Psoas muscle (tissue), 8 donors: ENCODE measurements around the gene TMEM135. TPM values are rescaled to one million over a fixed set of nuclear protein-coding genes. Genes with fewer than 3 reads are reported as not detected.
"Not testable (repeated sequence)": the region's sequence is repeated elsewhere in the genome, so short reads cannot be mapped to it uniquely, and the experiment has no call there.

Experiments
- ATAC-seq, 4 donors: fragments of 200-7000 bp; cut with Tn5 transposase; one replicate each; pipeline ENCODE4 v1.9.1; 2020; ENCODE audit warnings: moderate library complexity in 3 of 4, mild to moderate bottlenecking in 2 of 4
- DNase-seq, 2 donors: peaks; one replicate each; pipeline ENCODE4 v3.0.0-alpha.2; 2020
- H3K27ac ChIP-seq: fragments of 200-600 bp; one replicate; pipeline ENCODE4 v1.8.0; 2022
- H3K27me3 ChIP-seq, 3 donors: fragments of 200-600 bp in 1 of 3; one replicate each; pipeline versions ENCODE4 v1.6.1 to v1.8.0; 2013 to 2022; ENCODE audit warnings: low read length in 2 of 3, mild to moderate bottlenecking in 2 of 3, moderate library complexity in 1 of 3; ENCODE audit not compliant: insufficient read depth in 3 of 3
- H3K36me3 ChIP-seq, 2 donors: fragments of 200-600 bp in 1 of 2; one replicate each; pipeline versions ENCODE4 v1.6.1 to v1.8.0; 2013 to 2022; ENCODE audit warnings: low read depth in 1 of 2, mild to moderate bottlenecking in 1 of 2, moderate library complexity in 1 of 2; ENCODE audit not compliant: insufficient read depth in 1 of 2
- H3K4me1 ChIP-seq: fragments of 200-600 bp; one replicate; pipeline ENCODE4 v1.8.0; 2022
- H3K4me3 ChIP-seq: fragments of 200-600 bp; one replicate; pipeline ENCODE4 v1.8.0; 2022; ENCODE audit warnings: mild to moderate bottlenecking
- H3K9me3 ChIP-seq: fragments of 200-600 bp; one replicate; pipeline ENCODE4 v1.8.0; 2022
- WGBS, 3 donors: extraction: QIAGEN DNeasy Blood & Tissue Kit; methylation state at CpG; one replicate each; pipeline versions ENCODE4 v1.1.6 to v1.1.7; 2013; 5-methylcytosine and 5-hydroxymethylcytosine counted together
- intact Hi-C, 2 donors: fragments of 100-400 bp; cut with DNase I; formaldehyde crosslinking; loops; one replicate each; pipeline versions ENCODE4 v1.11.0 to v1.14.2; 2022
- polyA plus RNA-seq, 3 donors: library from polyadenylated mRNA; stranded (reverse); fragments of 200-250 nt; gene quantifications; one replicate each; pipeline ENCODE4 v1.2.3, GENCODE V29; 2013
- total RNA-seq, 4 donors: library from RNA; stranded (reverse); fragmentation: NEBNext Ultra II Directional in 2 of 4; extraction: Animal tissue kit (Norgen Biotek cat#: 25700) in 2 of 4; gene quantifications; one replicate each; pipeline versions ENCODE4 v1.2.1 to v1.2.4, GENCODE V29; 2021 to 2023
- TF ChIP-seq, protein P1 (sequence below): fragments of 200-600 bp; IDR thresholded peaks from one replicate; pipeline ENCODE4 v1.8.0; 2022; ENCODE audit warnings: antibody characterized with exemption
- donor health status: healthy with polysubstance abuse.
- donor health status: DM: no; HTN: no; CAD: no; lungs with moderate emphysema.
- donor health status: Bipolar disorder and iron deficiency.
- donor health status: healthy.
- donor health status: DM: yes; HTN: yes; CAD: no.
- donor health status: DM: no; HTN: no; CAD: no.
- donor health status: DM: no; HTN: no; CAD: no.
- donor health status: DM: yes; HTN: yes; CAD: no.

TMEM135 gene
- total and polyA plus RNA-seq, 7 donors, result 4.1 to 26.6 (median 9.4) TPM

DNA sequence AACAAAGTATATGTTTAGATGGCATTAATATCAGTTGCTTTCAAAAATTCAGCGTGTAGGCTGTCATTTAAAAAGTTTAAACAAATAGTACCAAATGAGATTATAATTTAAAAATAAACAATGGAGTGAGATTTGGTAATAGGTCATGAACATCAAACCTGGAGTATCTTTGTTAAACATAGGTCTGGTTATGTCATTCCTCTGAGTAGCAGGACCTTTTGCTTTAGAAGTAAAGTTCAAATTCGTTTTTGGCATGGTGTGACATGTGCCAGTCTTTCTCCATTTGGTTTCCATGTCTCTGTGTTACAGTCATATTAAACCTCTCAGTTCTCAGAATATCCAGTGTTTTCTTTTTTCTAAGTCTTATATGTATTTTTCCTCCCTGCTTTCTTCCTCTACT lies 242.4 kb downstream of the TMEM135 start:
- Histone ChIP-seq H3K27ac (no peak overlapping the region), H3K4me1 (peaks cover 16% of the 10 kb centered on the region), H3K36me3 (no peaks in the 10 kb centered on the region), H3K4me3 (no peak overlapping the region), H3K9me3 (no peaks in the 10 kb centered on the region), H3K27me3 (no peaks in the 10 kb centered on the region)
- TF ChIP-seq, protein P1, sequence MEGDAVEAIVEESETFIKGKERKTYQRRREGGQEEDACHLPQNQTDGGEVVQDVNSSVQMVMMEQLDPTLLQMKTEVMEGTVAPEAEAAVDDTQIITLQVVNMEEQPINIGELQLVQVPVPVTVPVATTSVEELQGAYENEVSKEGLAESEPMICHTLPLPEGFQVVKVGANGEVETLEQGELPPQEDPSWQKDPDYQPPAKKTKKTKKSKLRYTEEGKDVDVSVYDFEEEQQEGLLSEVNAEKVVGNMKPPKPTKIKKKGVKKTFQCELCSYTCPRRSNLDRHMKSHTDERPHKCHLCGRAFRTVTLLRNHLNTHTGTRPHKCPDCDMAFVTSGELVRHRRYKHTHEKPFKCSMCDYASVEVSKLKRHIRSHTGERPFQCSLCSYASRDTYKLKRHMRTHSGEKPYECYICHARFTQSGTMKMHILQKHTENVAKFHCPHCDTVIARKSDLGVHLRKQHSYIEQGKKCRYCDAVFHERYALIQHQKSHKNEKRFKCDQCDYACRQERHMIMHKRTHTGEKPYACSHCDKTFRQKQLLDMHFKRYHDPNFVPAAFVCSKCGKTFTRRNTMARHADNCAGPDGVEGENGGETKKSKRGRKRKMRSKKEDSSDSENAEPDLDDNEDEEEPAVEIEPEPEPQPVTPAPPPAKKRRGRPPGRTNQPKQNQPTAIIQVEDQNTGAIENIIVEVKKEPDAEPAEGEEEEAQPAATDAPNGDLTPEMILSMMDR, result no peak
- peak in 2 of 4 donors; percentile 37 to 59 for ATAC-seq
- no peak for DNase-seq
- WGBS, 3 donors, result 47 to 65% (median 56%) methylated on average over 2 of the region's 2 CpGs
- intact Hi-C loops, result loop anchor here in 1 of 2 donors (2.0 kb wide), 1 partner anchor 339 kb away; no protein-coding TSS in a partner anchor

- 19 to 31% (median 29%) methylated on average over 3 of the region's 3 CpGs for WGBS, 3 donors
- ATAC-seq (peak; percentile 60 to 90 (median 76)), DNase-seq (no peak)
- H3K27ac ChIP-seq, result no peak overlapping the region
- TF ChIP-seq, protein P1, result peak; percentile 31
- no peak overlapping the region for H3K4me3 ChIP-seq
- intact Hi-C loops, result loop anchor here in 1 of 2 donors (2.0 kb wide), 1 partner anchor 341 kb away; no protein-coding TSS in a partner anchor
- H3K36me3 ChIP-seq, result no peaks in the 10 kb centered on the region
- no peaks in the 10 kb centered on the region for H3K9me3 ChIP-seq
- H3K4me1 ChIP-seq, result peaks cover 16% of the 10 kb centered on the region
- H3K27me3 ChIP-seq, result no peaks in the 10 kb centered on the region
These were observed 243.8 kb downstream of the TMEM135 start for GRCh38 chr11:87281496-87281895.

- Histone ChIP-seq H3K4me1 (peaks cover 16% of the 10 kb centered on the region), H3K9me3 (no peaks in the 10 kb centered on the region), H3K4me3 (no peak overlapping the region), H3K27me3 (no peaks in the 10 kb centered on the region), H3K27ac (no peak overlapping the region), H3K36me3 (no peaks in the 10 kb centered on the region)
- no peak for DNase-seq
- ATAC-seq, result no peak
- TF ChIP-seq, protein P1, result no peak
- intact Hi-C loops, result no loop called here
- 54 to 66% (median 63%) methylated on average over 2 of the region's 2 CpGs for WGBS, 3 donors
These were observed 246.6 kb downstream of the TMEM135 start for GRCh38 chr11:87284306-87284705.

- intact Hi-C loops, H3K27ac ChIP-seq, H3K4me3 ChIP-seq, DNase-seq, H3K9me3 ChIP-seq, H3K36me3 ChIP-seq, ATAC-seq, H3K27me3 ChIP-seq: not testable (repeated sequence)
- H3K4me1 ChIP-seq, result peaks cover 11% of the 10 kb centered on the region
- 89 to 98% (median 94%) methylated on average over 7 of the region's 7 CpGs for WGBS, 3 donors
These were observed 247.9 kb downstream of the TMEM135 start for GRCh38 chr11:87285674-87286073.

DNA sequence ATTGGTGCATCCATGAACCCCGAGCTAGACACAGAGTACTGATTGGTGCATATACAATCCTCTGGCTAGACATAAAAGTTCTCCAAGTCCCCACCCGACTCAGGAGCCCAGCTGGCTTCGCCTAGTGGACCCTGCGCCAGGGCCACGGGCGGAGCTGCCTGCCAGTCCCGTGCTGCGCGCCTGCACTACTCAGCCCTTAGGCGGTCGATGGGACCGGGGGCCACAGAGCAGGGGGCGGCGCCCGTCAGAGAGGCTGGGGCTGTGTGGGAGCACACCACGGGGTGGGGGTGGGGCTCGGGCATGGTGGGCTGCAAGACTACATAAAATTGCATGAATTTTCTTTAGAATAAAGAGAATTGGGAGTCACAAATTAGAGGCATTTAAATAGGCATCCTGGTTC lies 248.6 kb downstream of the TMEM135 start:
- TF ChIP-seq, protein P1, result no peak
- Histone ChIP-seq H3K4me1 (peaks cover 6% of the 10 kb centered on the region), H3K27ac (no peak overlapping the region), H3K36me3 (no peaks in the 10 kb centered on the region), H3K4me3 (no peak overlapping the region), H3K9me3 (no peaks in the 10 kb centered on the region), H3K27me3 (no peaks in the 10 kb centered on the region)
- 95 to 97% (median 97%) methylated on average over 17 of the region's 17 CpGs for WGBS, 3 donors
- intact Hi-C loops, result no loop called here
- ATAC-seq (no peak), DNase-seq (peak in 1 of 2 donors; percentile 49)
